Liver (tissue), 9 donors: Measurements from ENCODE around the gene SUGP2. TPM values are rescaled to one million over a fixed set of nuclear protein-coding genes. Genes with fewer than 3 reads are reported as not detected.

Experiments used
- DNase-seq: peaks from one replicate; pipeline ENCODE4 v3.0.0-alpha.2; 2017; ENCODE audit warnings: low spot score
- H3K27ac ChIP-seq, 2 donors: one replicate each; pipeline ENCODE4 v1.7.0; 2013; ENCODE audit warnings: inconsistent platforms in 2 of 2, low read length in 2 of 2, control low read depth in 1 of 2, low read depth in 1 of 2, mild to moderate bottlenecking in 1 of 2
- H3K27me3 ChIP-seq, 4 donors: one replicate each; pipeline versions ENCODE4 v1.6.1 to v1.7.0; 2013; ENCODE audit warnings: low read length in 3 of 4, inconsistent platforms in 1 of 4, mild to moderate bottlenecking in 1 of 4, moderate library complexity in 1 of 4; ENCODE audit not compliant: control insufficient read depth in 4 of 4, insufficient read depth in 4 of 4
- H3K36me3 ChIP-seq, 4 donors: one replicate each; pipeline versions ENCODE4 v1.6.1 to v1.7.0; 2013; ENCODE audit warnings: low read length in 3 of 4, mild to moderate bottlenecking in 3 of 4, low read depth in 1 of 4, moderate library complexity in 1 of 4; ENCODE audit not compliant: control insufficient read depth in 4 of 4, insufficient read depth in 3 of 4
- H3K4me1 ChIP-seq, 4 donors: one replicate each; pipeline versions ENCODE4 v1.6.1 to v1.7.0; 2013; ENCODE audit warnings: low read length in 3 of 4, mild to moderate bottlenecking in 3 of 4, moderate library complexity in 1 of 4; ENCODE audit not compliant: control insufficient read depth in 4 of 4, insufficient read depth in 4 of 4
- H3K4me3 ChIP-seq, 3 donors: one replicate each; pipeline versions ENCODE4 v1.6.1 to v1.7.0; 2013; ENCODE audit warnings: low read length in 3 of 3, control low read depth in 1 of 3, low read depth in 1 of 3, mild to moderate bottlenecking in 1 of 3
- H3K9ac ChIP-seq, 2 donors: one replicate each; pipeline ENCODE4 v1.7.0; 2013; ENCODE audit warnings: low read length in 2 of 2, mild to moderate bottlenecking in 2 of 2, moderate library complexity in 2 of 2, control low read depth in 1 of 2, low read depth in 1 of 2
- H3K9me3 ChIP-seq, 4 donors: one replicate each; pipeline versions ENCODE4 v1.6.1 to v1.7.0; 2013; ENCODE audit warnings: low read length in 3 of 4; ENCODE audit not compliant: control insufficient read depth in 4 of 4
- EGR1 ChIP-seq, 2 donors: IDR thresholded peaks; 2 replicates each; pipeline ENCODE4 v1.6.1; 2016 to 2018; ENCODE audit warnings: antibody characterized with exemption in 2 of 2, low read depth in 2 of 2
- GABPA ChIP-seq, 2 donors: IDR thresholded peaks in 1 of 2; conservative IDR thresholded peaks in 1 of 2; 2 replicates each; pipeline ENCODE4 v1.6.1; 2016; ENCODE audit warnings: antibody characterized with exemption in 2 of 2, mild to moderate bottlenecking in 1 of 2, moderate library complexity in 1 of 2
- JUND ChIP-seq, 2 donors: IDR thresholded peaks; 2 replicates each; pipeline ENCODE4 v1.6.1; 2016; ENCODE audit warnings: antibody characterized with exemption in 2 of 2
- NR2F2 ChIP-seq: IDR thresholded peaks from 2 replicates; pipeline ENCODE4 v1.6.1; 2016; ENCODE audit warnings: antibody characterized with exemption
- RAD21 ChIP-seq, 2 donors: IDR thresholded peaks; 2 replicates each; pipeline ENCODE4 v1.6.1; 2016; ENCODE audit warnings: antibody characterized with exemption in 2 of 2, mild to moderate bottlenecking in 2 of 2
- RXRA ChIP-seq, 2 donors: IDR thresholded peaks; 2 replicates each; pipeline ENCODE4 v1.6.1; 2017 to 2018; ENCODE audit warnings: antibody characterized with exemption in 2 of 2, mild to moderate bottlenecking in 1 of 2
- SP1 ChIP-seq: IDR thresholded peaks from 2 replicates; pipeline ENCODE4 v1.6.1; 2018; ENCODE audit warnings: antibody characterized with exemption, mild to moderate bottlenecking
- WGBS: extraction: QIAGEN DNeasy Blood & Tissue Kit; methylation state at CpG from one replicate; pipeline ENCODE4 v1.1.7; 2013; 5-methylcytosine and 5-hydroxymethylcytosine counted together
- polyA plus RNA-seq, 2 donors: library from polyadenylated mRNA; stranded (reverse) in 1 of 2; unstranded in 1 of 2; fragments of 200-250 nt in 1 of 2; fragments of >200 nt in 1 of 2; fragmentation: Nextera tagmentation in 1 of 2; extraction: Ambion mirVana in 1 of 2; gene quantifications; one replicate each; pipeline versions ENCODE4 v1.2.1 to v1.2.3, GENCODE V29; 2013 to 2015
- total RNA-seq, 2 donors: library from RNA; depleted of rRNA; stranded (reverse); fragments of >200 nt; gene quantifications; one replicate each; pipeline ENCODE4 v1.2.3, GENCODE V29; 2014
- TF ChIP-seq, protein P1 (sequence below): IDR thresholded peaks from 2 replicates; pipeline ENCODE4 v1.6.1; 2016; ENCODE audit warnings: antibody characterized with exemption, mild to moderate bottlenecking
- TF ChIP-seq, protein P2 (sequence below): IDR thresholded peaks from 2 replicates; pipeline ENCODE4 v1.6.1; 2016; ENCODE audit warnings: antibody characterized with exemption
- TF ChIP-seq, protein P3 (sequence below): fragments of 150-350 bp; IDR thresholded peaks from 2 replicates; pipeline ENCODE4 v1.5.1; 2017; ENCODE audit warnings: improper control_type of control experiment, low read depth, low read length; ENCODE audit not compliant: missing input control
- donor health status: healthy.
- donor health status: healthy.
- donor health status: healthy.
- donor health status: healthy.
- donor health status: healthy.

The SUGP2 gene
- total and polyA plus RNA-seq, 4 donors: 9.6 to 29.0 (median 19.2) TPM

GRCh38 chr19:19033176-19033425, 216 bp downstream of the SUGP2 start (continued):
- TF ChIP-seq, protein P1, sequence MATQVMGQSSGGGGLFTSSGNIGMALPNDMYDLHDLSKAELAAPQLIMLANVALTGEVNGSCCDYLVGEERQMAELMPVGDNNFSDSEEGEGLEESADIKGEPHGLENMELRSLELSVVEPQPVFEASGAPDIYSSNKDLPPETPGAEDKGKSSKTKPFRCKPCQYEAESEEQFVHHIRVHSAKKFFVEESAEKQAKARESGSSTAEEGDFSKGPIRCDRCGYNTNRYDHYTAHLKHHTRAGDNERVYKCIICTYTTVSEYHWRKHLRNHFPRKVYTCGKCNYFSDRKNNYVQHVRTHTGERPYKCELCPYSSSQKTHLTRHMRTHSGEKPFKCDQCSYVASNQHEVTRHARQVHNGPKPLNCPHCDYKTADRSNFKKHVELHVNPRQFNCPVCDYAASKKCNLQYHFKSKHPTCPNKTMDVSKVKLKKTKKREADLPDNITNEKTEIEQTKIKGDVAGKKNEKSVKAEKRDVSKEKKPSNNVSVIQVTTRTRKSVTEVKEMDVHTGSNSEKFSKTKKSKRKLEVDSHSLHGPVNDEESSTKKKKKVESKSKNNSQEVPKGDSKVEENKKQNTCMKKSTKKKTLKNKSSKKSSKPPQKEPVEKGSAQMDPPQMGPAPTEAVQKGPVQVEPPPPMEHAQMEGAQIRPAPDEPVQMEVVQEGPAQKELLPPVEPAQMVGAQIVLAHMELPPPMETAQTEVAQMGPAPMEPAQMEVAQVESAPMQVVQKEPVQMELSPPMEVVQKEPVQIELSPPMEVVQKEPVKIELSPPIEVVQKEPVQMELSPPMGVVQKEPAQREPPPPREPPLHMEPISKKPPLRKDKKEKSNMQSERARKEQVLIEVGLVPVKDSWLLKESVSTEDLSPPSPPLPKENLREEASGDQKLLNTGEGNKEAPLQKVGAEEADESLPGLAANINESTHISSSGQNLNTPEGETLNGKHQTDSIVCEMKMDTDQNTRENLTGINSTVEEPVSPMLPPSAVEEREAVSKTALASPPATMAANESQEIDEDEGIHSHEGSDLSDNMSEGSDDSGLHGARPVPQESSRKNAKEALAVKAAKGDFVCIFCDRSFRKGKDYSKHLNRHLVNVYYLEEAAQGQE: no peak
- TF ChIP-seq NR2F2 (no peak), JUND (IDR thresholded peaks at IDR 0.05) (no peak), RXRA (IDR thresholded peaks at IDR 0.05) (no peak), RAD21 (IDR thresholded peaks at IDR 0.05) (no peak)

- TF ChIP-seq EGR1 (IDR thresholded peaks at IDR 0.05; ENCODE audit: low read depth in 2 of 2) (no peak), NR2F2 (no peak), RXRA (IDR thresholded peaks at IDR 0.05) (peak in 1 of 2 donors; percentile 4), SP1 (peak; percentile 25), GABPA (IDR thresholded peaks at IDR 0.05 in 1 of 2, conservative IDR thresholded peaks at IDR 0.05 in 1 of 2) (peak in 1 of 2 donors; percentile 28)
- TF ChIP-seq, protein P1: no peak
- TF ChIP-seq, protein P2, sequence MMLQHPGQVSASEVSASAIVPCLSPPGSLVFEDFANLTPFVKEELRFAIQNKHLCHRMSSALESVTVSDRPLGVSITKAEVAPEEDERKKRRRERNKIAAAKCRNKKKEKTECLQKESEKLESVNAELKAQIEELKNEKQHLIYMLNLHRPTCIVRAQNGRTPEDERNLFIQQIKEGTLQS: no peak
- TF ChIP-seq, protein P3, sequence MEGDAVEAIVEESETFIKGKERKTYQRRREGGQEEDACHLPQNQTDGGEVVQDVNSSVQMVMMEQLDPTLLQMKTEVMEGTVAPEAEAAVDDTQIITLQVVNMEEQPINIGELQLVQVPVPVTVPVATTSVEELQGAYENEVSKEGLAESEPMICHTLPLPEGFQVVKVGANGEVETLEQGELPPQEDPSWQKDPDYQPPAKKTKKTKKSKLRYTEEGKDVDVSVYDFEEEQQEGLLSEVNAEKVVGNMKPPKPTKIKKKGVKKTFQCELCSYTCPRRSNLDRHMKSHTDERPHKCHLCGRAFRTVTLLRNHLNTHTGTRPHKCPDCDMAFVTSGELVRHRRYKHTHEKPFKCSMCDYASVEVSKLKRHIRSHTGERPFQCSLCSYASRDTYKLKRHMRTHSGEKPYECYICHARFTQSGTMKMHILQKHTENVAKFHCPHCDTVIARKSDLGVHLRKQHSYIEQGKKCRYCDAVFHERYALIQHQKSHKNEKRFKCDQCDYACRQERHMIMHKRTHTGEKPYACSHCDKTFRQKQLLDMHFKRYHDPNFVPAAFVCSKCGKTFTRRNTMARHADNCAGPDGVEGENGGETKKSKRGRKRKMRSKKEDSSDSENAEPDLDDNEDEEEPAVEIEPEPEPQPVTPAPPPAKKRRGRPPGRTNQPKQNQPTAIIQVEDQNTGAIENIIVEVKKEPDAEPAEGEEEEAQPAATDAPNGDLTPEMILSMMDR: no peak
Observed at GRCh38 chr19:19032420-19033175, 719 bp downstream of the SUGP2 start.

More at GRCh38 chr19:19032420-19033175, 719 bp downstream of the SUGP2 start:
- WGBS: 12% methylated on average over 31 of the region's 31 CpGs
- H3K27me3 ChIP-seq: no peaks in the 10 kb centered on the region
- peak overlapping the region; percentile 80 for H3K27ac ChIP-seq
- peaks cover 4 to 12% (median 7%) of the 10 kb centered on the region in 4 donors for H3K36me3 ChIP-seq
- no peaks in the 10 kb centered on the region for H3K9me3 ChIP-seq
- peaks cover 2 to 28% (median 19%) of the 10 kb centered on the region in 4 donors for H3K4me1 ChIP-seq
- peak overlapping the region; percentile 67 to 96 (median 91) for H3K4me3 ChIP-seq
- DNase-seq: peak; percentile 78
- H3K9ac ChIP-seq: peak overlapping the region; percentile 61 to 63
